Measurements from ENCODE around the gene BLCAP. TPM values are rescaled to one million over a fixed set of nuclear protein-coding genes. Genes with fewer than 3 reads are reported as not detected.

BLCAP gene
- total and polyA plus RNA-seq, 4 donors: 35.2 to 68.7 (median 41.7) TPM

GRCh38 chr20:37529968-37530600 is 2.4 kb upstream of the BLCAP start:
- Histone ChIP-seq H3K9me3 (ENCODE audit: control insufficient read depth, low read length) (no peaks in the 10 kb centered on the region), H3K27me3 (ENCODE audit: control insufficient read depth in 1 of 2, insufficient read depth in 2 of 2, low read length in 1 of 2) (no peaks in the 10 kb centered on the region), H3K27ac (ENCODE audit: low read depth in 1 of 2, low read length in 2 of 2) (no peak overlapping the region), H3K4me3 (ENCODE audit: low read length in 2 of 2) (no peak overlapping the region), H3K36me3 (ENCODE audit: control insufficient read depth in 1 of 2, insufficient read depth in 2 of 2, low read length in 1 of 2) (no peaks in the 10 kb centered on the region), H3K4me1 (ENCODE audit: control insufficient read depth in 1 of 2, insufficient read depth in 2 of 2, low read length in 2 of 2) (peaks cover 0 to 3% of the 10 kb centered on the region in 2 donors)
- no peak for DNase-seq
- 70 to 76% methylated on average over 10 of the region's 10 CpGs for WGBS, 2 donors
- no peak for ATAC-seq (ENCODE audit: low FRiP score)
- intact Hi-C loops (cut with DNase I): loop anchor here (5.0 kb wide), 2 partner anchors 138 to 333 kb away; no protein-coding TSS in a partner anchor

DNA sequence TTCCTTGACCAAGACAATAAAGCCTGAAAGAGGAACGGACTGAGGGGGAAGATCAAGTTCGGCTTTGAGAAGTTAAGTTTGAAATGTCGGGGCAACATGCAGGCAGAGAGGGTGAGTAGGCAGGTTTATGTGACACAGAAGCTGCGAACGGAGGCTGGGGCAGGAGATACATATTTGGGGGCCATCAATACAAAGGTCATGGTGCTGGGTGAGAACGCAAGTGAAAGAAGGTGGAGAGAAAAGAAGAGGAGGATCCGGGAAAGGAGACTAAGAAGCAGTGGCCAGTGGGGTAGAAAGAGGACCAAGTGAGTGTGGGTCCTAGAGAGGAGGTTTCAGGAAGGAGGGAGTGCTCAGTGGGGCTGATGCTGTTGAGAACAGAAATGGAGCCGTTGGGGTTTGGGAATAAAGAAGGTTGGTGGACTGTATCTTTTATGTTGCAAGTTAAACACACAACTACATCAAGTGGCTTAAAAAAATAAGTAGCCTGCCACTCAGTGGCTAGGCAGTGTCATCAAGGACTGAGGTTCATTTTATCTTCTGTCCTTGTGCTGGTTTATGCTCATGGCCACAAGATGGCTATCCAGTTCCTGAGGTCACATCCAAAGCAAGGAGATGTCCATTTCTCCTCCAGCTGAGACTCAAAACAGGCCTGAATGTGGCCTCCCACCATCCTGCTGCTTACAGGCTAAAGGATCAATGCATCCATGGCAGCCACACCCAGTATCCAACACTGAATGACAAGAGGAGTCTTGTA is 1.7 kb upstream of the BLCAP start:
- intact Hi-C loops (cut with DNase I): loop anchor here in 1 of 2 donors (5.0 kb wide), 1 partner anchor 137 kb away; no protein-coding TSS in a partner anchor
- no peaks in the 10 kb centered on the region for H3K9me3 ChIP-seq (ENCODE audit: control insufficient read depth, low read length)

GRCh38 chr20:37528446-37529213 is 954 bp upstream of the BLCAP start:
- ATAC-seq (ENCODE audit: low FRiP score): no peak
- no peak for DNase-seq
- Histone ChIP-seq H3K27me3 (ENCODE audit: control insufficient read depth in 1 of 2, insufficient read depth in 2 of 2, low read length in 1 of 2) (no peaks in the 10 kb centered on the region), H3K36me3 (ENCODE audit: control insufficient read depth in 1 of 2, insufficient read depth in 2 of 2, low read length in 1 of 2) (no peaks in the 10 kb centered on the region), H3K27ac (ENCODE audit: low read depth in 1 of 2, low read length in 2 of 2) (no peak overlapping the region), H3K9me3 (ENCODE audit: control insufficient read depth, low read length) (no peaks in the 10 kb centered on the region), H3K4me1 (ENCODE audit: control insufficient read depth in 1 of 2, insufficient read depth in 2 of 2, low read length in 2 of 2) (peaks cover 0 to 3% of the 10 kb centered on the region in 2 donors), H3K4me3 (ENCODE audit: low read length in 2 of 2) (peak overlapping the region; percentile 30 to 70)
- 44% methylated on average over 10 of the region's 10 CpGs for WGBS, 2 donors
- intact Hi-C loops (cut with DNase I): loop anchor here in 1 of 2 donors (5.0 kb wide), 1 partner anchor 136 kb away; no protein-coding TSS in a partner anchor

More for the DNA sequence above, 1.7 kb upstream of the BLCAP start:
- DNase-seq: no peak
- peaks cover 0 to 3% of the 10 kb centered on the region in 2 donors for H3K4me1 ChIP-seq (ENCODE audit: control insufficient read depth in 1 of 2, insufficient read depth in 2 of 2, low read length in 2 of 2)
- ATAC-seq (ENCODE audit: low FRiP score): no peak
- WGBS, 2 donors: 76 to 79% methylated on average over 8 of the region's 8 CpGs
- H3K27ac ChIP-seq (ENCODE audit: low read depth in 1 of 2, low read length in 2 of 2): no peak overlapping the region
- H3K36me3 ChIP-seq (ENCODE audit: control insufficient read depth in 1 of 2, insufficient read depth in 2 of 2, low read length in 1 of 2): no peaks in the 10 kb centered on the region
- no peaks in the 10 kb centered on the region for H3K27me3 ChIP-seq (ENCODE audit: control insufficient read depth in 1 of 2, insufficient read depth in 2 of 2, low read length in 1 of 2)
- H3K4me3 ChIP-seq (ENCODE audit: low read length in 2 of 2): no peak overlapping the region

DNA sequence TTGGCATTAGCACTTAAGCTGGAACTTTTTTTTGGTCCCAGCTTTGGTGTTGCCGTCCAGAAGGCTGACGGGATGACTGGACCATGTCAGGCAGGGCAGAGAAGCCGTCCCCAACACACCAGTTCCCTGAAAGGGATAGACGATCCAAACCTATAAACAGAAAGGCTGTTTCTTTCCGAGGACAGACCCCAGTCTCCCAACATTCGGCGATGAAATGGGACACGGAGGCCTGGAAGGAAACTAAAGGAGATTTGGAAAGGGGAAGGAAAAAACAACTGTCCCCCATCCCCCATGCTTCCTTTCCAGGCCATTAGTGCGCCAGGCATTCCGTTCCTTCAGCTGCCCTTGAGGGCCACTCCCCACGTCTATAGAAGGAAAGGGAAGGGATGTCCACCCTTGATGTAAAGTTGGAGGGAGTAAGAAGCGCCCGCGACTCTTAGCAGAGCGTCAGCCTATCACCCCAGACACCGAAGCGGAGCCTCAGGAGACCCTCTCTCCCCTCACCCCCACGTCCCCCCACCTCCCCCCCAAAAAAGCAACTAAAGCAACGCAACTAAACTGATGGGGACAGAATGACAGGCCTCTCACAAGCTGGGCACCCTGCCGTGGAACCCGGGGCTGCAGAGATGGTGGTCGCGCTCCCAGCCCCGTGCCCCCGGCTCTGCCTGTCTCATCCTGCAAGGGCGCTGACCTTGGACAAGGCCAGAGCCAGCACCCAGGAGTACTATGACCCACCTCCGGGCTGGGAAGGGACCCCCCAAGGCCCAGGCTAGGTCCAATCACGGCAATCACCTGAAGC is 638 bp downstream of the BLCAP start:
- Histone ChIP-seq H3K36me3 (ENCODE audit: control insufficient read depth in 1 of 2, insufficient read depth in 2 of 2, low read length in 1 of 2) (no peaks in the 10 kb centered on the region), H3K27ac (ENCODE audit: low read depth in 1 of 2, low read length in 2 of 2) (peak overlapping the region in 1 of 2 donors; percentile 74), H3K27me3 (ENCODE audit: control insufficient read depth in 1 of 2, insufficient read depth in 2 of 2, low read length in 1 of 2) (no peaks in the 10 kb centered on the region), H3K4me3 (ENCODE audit: low read length in 2 of 2) (peak overlapping the region; percentile 88 to 93), H3K9me3 (ENCODE audit: control insufficient read depth, low read length) (no peaks in the 10 kb centered on the region), H3K4me1 (ENCODE audit: control insufficient read depth in 1 of 2, insufficient read depth in 2 of 2, low read length in 2 of 2) (peaks cover 0 to 3% of the 10 kb centered on the region in 2 donors)
- ATAC-seq (ENCODE audit: low FRiP score) (no peak), DNase-seq (peak in 1 of 2 donors; percentile 54)
- intact Hi-C loops (cut with DNase I): loop anchor here in 1 of 2 donors (5.0 kb wide), 1 partner anchor 135 kb away; no protein-coding TSS in a partner anchor
- 0 to 1% methylated on average over 26 to 28 of the region's 28 CpGs for WGBS, 2 donors

GRCh38 chr20:37526238-37526838 is 1.3 kb downstream of the BLCAP start:
- 3 to 4% methylated on average over 10 of the region's 10 CpGs for WGBS, 2 donors
- no peaks in the 10 kb centered on the region for H3K27me3 ChIP-seq (ENCODE audit: control insufficient read depth in 1 of 2, insufficient read depth in 2 of 2, low read length in 1 of 2)
- ATAC-seq (ENCODE audit: low FRiP score) (no peak), DNase-seq (no peak)
- no peaks in the 10 kb centered on the region for H3K36me3 ChIP-seq (ENCODE audit: control insufficient read depth in 1 of 2, insufficient read depth in 2 of 2, low read length in 1 of 2)
- H3K4me1 ChIP-seq (ENCODE audit: control insufficient read depth in 1 of 2, insufficient read depth in 2 of 2, low read length in 2 of 2): peaks cover 0 to 3% of the 10 kb centered on the region in 2 donors
- intact Hi-C loops (cut with DNase I): loop anchor here in 1 of 2 donors (5.0 kb wide), 1 partner anchor 134 kb away; no protein-coding TSS in a partner anchor
- H3K9me3 ChIP-seq (ENCODE audit: control insufficient read depth, low read length): no peaks in the 10 kb centered on the region
- peak overlapping the region; percentile 88 to 93 for H3K4me3 ChIP-seq (ENCODE audit: low read length in 2 of 2)
- peak overlapping the region in 1 of 2 donors; percentile 17 for H3K27ac ChIP-seq (ENCODE audit: low read depth in 1 of 2, low read length in 2 of 2)

GRCh38 chr20:37525810-37526209 is 1.9 kb downstream of the BLCAP start:
- Histone ChIP-seq H3K27ac (ENCODE audit: low read depth in 1 of 2, low read length in 2 of 2) (no peak overlapping the region), H3K36me3 (ENCODE audit: control insufficient read depth in 1 of 2, insufficient read depth in 2 of 2, low read length in 1 of 2) (no peaks in the 10 kb centered on the region), H3K27me3 (ENCODE audit: control insufficient read depth in 1 of 2, insufficient read depth in 2 of 2, low read length in 1 of 2) (no peaks in the 10 kb centered on the region), H3K4me1 (ENCODE audit: control insufficient read depth in 1 of 2, insufficient read depth in 2 of 2, low read length in 2 of 2) (peaks cover 0 to 3% of the 10 kb centered on the region in 2 donors), H3K4me3 (ENCODE audit: low read length in 2 of 2) (no peak overlapping the region), H3K9me3 (ENCODE audit: control insufficient read depth, low read length) (no peaks in the 10 kb centered on the region)
- DNase-seq (no peak), ATAC-seq (ENCODE audit: low FRiP score) (no peak)
- WGBS, 2 donors: 63 to 64% methylated on average over 5 of the region's 5 CpGs
- intact Hi-C loops (cut with DNase I): loop anchor here in 1 of 2 donors (5.0 kb wide), 1 partner anchor 134 kb away; no protein-coding TSS in a partner anchor

DNA sequence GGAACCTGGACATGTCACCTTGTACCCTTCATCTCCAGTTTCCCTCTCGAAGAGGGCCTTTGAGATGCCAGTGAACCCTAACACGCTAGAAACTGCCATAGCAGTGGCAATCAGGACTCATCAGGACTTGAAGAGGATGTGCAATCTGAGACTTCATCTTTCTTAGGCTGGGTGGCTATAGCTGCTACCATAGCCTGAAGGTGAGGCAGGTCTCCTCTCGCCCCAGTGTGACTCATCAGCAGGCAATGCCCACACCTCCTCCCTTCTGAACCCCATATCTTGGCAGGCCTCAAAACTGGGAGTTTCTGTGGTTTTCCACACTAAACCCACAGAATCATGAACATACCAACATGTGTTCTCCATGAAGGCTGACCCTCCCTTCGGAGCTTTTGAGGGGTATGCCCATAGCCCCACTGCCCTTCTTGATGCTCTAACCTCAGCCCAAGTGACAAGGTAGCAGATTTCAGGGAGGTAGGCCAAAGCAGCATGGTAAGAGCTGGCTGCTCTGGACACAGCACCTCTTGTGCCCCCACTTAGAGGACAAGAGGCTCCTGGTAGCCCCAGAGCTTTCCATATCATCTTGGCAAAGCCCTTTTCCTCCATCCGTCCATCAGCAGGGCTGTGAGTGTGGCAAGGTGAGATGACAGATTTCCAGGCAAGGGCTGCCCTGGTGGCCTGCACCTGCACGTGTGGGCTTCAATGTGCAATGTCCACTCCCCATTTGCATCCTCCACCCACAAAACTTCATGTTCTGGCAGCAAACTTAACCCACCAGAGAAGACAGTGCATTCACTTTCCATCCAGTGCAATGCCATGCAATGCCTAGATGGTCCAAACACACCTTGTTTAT is 2.6 kb downstream of the BLCAP start:
- no peak for ATAC-seq (ENCODE audit: low FRiP score)
- DNase-seq: no peak
- H3K27ac ChIP-seq (ENCODE audit: low read depth in 1 of 2, low read length in 2 of 2): no peak overlapping the region
- WGBS, 2 donors: 52 to 59% methylated on average over 6 of the region's 6 CpGs
- no peaks in the 10 kb centered on the region for H3K36me3 ChIP-seq (ENCODE audit: control insufficient read depth in 1 of 2, insufficient read depth in 2 of 2, low read length in 1 of 2)
- no peaks in the 10 kb centered on the region for H3K9me3 ChIP-seq (ENCODE audit: control insufficient read depth, low read length)
- H3K4me1 ChIP-seq (ENCODE audit: control insufficient read depth in 1 of 2, insufficient read depth in 2 of 2, low read length in 2 of 2): peaks cover 0 to 3% of the 10 kb centered on the region in 2 donors
- intact Hi-C loops (cut with DNase I): loop anchor here (5.0 kb wide), 2 partner anchors 123 to 133 kb away; no protein-coding TSS in a partner anchor
- H3K27me3 ChIP-seq (ENCODE audit: control insufficient read depth in 1 of 2, insufficient read depth in 2 of 2, low read length in 1 of 2): no peaks in the 10 kb centered on the region
- no peak overlapping the region for H3K4me3 ChIP-seq (ENCODE audit: low read length in 2 of 2)
